ENCODE data around the gene UBA1.

The UBA1 gene

DNA sequence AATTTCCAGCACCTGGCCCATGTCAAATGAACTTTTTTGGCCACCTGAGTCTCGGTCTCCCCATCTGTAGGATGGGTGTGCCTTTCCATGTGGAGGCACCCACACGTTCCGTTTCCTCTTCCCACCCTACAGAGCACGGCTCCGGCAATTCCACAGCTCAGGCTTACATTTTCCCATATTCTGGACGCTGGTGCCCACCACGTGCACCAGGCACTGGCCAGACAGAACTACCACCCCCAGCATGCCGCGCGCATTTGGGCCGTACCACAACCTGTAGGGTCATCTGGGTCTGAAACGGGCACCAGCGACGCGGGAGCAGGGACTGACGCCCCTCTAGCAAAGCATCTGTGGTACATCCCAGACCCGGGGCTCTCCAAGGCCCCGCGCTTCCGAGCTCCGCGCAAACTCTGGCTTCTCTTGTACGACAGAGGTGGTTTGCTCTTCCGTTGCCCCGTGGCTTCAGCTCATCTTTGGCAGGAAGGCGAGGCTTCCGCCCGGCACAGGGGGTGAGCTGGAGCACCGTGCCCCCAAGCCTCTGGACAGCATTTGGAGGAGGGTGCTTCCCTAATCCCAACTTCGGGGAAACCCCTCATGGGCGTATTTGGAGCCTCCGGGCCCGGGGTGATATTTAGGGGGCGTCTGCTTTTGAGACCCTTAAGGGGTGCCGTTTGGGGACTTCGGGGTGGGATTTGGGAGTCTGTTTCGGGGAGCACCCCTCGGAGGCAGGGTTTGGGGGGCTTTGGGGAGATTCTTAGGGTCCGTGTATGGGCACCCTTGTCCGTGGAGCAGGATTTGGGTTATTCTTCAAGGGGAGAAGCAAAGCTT lies 3.0 kb upstream of the UBA1 start:
- Histone ChIP-seq H3K4me1 (peaks cover 3% of the 10 kb centered on the region; the same call in 1 of the 2 replicates), H3K4me3 (ENCODE audit: low read depth, low read length) (peak overlapping the region; percentile 71), H3K36me3 (peaks cover 18% of the 10 kb centered on the region; the same call in 1 of the 2 replicates), H3K9me3 (no peaks in the 10 kb centered on the region), H3K27me3 (no peaks in the 10 kb centered on the region)
- peak; percentile 92 for DNase-seq
- TF ChIP-seq, protein P1, sequence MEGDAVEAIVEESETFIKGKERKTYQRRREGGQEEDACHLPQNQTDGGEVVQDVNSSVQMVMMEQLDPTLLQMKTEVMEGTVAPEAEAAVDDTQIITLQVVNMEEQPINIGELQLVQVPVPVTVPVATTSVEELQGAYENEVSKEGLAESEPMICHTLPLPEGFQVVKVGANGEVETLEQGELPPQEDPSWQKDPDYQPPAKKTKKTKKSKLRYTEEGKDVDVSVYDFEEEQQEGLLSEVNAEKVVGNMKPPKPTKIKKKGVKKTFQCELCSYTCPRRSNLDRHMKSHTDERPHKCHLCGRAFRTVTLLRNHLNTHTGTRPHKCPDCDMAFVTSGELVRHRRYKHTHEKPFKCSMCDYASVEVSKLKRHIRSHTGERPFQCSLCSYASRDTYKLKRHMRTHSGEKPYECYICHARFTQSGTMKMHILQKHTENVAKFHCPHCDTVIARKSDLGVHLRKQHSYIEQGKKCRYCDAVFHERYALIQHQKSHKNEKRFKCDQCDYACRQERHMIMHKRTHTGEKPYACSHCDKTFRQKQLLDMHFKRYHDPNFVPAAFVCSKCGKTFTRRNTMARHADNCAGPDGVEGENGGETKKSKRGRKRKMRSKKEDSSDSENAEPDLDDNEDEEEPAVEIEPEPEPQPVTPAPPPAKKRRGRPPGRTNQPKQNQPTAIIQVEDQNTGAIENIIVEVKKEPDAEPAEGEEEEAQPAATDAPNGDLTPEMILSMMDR (IDR thresholded peaks at IDR 0.05; ENCODE audit: low read depth, low read length), result no peak

DNA sequence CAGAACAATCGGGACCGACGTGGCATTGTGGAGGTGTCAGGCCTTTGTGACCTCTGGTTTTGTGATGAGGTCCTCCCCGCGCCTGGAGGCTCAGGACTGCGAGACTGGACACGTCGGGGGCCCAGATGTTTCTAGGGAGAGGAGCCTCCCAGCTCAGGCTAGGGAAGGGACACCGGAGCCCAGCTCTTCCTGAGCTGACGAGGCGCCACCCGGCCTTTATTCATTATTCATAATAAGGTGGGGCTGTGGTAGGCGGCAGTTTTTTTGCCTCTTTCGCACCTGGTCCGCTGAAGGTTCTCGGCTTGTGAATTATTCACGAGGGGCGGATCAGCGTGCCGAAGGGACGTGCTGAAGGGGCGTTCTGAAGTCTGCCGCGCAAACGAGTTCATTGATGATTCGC lies 2.3 kb upstream of the UBA1 start:
- H3K9me3 ChIP-seq, result no peaks in the 10 kb centered on the region
- H3K4me1 ChIP-seq, result peaks cover 3% of the 10 kb centered on the region
- TF ChIP-seq, protein P1 (IDR thresholded peaks at IDR 0.05; ENCODE audit: low read depth, low read length), result no peak

DNA sequence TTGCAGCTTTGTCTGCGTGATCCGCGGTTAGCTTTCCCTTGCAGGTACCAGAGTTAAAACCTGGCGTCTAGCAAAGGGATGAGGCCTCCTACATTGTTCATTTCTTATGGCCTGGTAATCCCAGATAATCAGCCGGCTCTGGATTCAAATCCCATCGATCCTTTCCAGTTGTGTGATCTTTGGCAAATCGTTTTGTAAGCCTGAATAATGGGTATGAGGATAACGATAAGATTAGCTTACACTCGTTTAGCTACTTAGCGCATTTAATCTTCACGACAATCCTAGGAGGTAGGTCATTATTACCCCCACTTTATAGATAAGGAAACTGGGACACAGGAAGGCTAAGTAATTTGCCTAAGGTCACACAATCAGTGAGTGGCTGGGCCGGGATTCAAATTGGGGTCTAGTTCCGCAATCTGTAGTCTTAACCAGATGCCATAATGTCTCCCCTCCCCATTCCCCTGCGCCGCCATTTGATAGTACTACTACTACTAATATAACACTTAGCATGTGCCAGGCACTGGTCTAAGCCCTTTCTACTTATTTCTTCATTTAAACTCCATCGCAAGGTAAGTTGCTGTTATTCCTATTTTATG lies 1.7 kb upstream of the UBA1 start:
- Histone ChIP-seq H3K9me3 (no peaks in the 10 kb centered on the region), H3K4me3 (ENCODE audit: low read depth, low read length) (peak overlapping the region; percentile 71), H3K36me3 (peaks cover 12% of the 10 kb centered on the region; the same call in 1 of the 2 replicates), H3K4me1 (peaks cover 3% of the 10 kb centered on the region), H3K27me3 (no peaks in the 10 kb centered on the region)
- DNase-seq, result no peak
- TF ChIP-seq, protein P1 (IDR thresholded peaks at IDR 0.05; ENCODE audit: low read depth, low read length), result no peak

More for the DNA sequence above, 2.3 kb upstream of the UBA1 start:
- peak overlapping the region; percentile 71 for H3K4me3 ChIP-seq (ENCODE audit: low read depth, low read length)
- H3K36me3 ChIP-seq, result peaks cover 13% of the 10 kb centered on the region; the same call in 1 of the 2 replicates
- no peaks in the 10 kb centered on the region for H3K27me3 ChIP-seq
- no peak for DNase-seq

DNA sequence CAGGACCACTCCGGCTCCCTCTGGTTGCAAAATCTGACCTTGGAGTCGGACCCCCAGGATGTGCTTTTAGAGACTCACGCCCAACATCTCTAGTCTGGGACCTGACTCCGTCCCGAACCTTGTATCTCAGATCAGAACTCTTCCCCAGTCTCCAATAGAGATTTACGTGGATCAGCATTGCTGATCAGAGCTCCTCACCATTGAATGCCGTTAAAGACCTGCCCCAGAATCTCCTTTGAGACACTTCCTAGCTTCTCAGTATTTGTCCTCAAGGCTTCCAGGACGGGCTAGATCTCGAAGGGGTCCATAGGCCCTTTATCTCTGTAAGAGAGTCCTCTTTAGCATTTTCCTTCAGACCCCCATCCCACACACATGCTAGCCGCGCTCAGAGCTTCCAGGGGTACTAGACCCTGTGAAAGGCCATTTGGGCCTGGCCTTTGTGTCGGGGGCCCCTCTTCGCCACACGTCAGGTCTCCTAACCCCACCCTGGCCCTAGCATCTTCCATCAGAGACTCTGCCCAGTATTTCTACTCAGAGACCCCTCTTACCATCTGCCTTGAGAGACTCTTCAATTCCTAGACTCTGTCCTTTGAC lies 662 bp downstream of the UBA1 start:
- Histone ChIP-seq H3K36me3 (peaks cover 23% of the 10 kb centered on the region), H3K27me3 (no peaks in the 10 kb centered on the region), H3K4me3 (ENCODE audit: low read depth, low read length) (peak overlapping the region; percentile 86), H3K4me1 (peaks cover 3% of the 10 kb centered on the region), H3K9me3 (no peaks in the 10 kb centered on the region)
- TF ChIP-seq, protein P1 (IDR thresholded peaks at IDR 0.05; ENCODE audit: low read depth, low read length), result no peak
- no peak for DNase-seq

DNA sequence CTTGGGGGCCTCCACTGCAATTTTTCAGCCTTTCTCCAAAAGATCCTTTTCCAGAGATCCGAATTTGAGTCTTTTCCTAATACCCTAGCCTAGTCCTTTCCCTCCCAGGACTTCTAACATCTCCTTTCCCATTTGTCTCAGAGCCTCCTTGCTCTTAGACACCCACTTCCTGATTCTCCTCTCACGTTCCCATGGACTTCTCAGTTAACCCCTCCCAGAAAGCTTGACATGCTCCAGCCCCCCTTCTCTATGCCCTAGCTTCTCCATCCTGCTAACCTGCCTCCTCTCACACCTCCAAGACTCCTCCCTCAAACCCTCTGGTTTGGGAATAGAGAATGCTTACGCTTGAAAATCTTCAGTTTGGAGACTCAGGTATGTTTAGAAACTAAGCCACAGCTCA lies 2.5 kb downstream of the UBA1 start:
- no peaks in the 10 kb centered on the region for H3K9me3 ChIP-seq
- H3K4me1 ChIP-seq, result peaks cover 3% of the 10 kb centered on the region
- H3K27me3 ChIP-seq, result no peaks in the 10 kb centered on the region
- no peak for DNase-seq
- H3K36me3 ChIP-seq, result peaks cover 38% of the 10 kb centered on the region
- no peak overlapping the region for H3K4me3 ChIP-seq (ENCODE audit: low read depth, low read length)
- TF ChIP-seq, protein P1 (IDR thresholded peaks at IDR 0.05; ENCODE audit: low read depth, low read length), result no peak

All from BE2C (cell line).